ENCODE measurements around the gene GGA2.

GGA2 gene

GRCh38 chr16:23433261-23433920, 76.9 kb downstream of the GGA2 start:
- no peak overlapping the region for H3K4me3 ChIP-seq (ENCODE audit: insufficient read depth, low read length, poor library complexity, severe bottlenecking)
- no peaks in the 10 kb centered on the region for H3K9me2 ChIP-seq (replicated peaks; ENCODE audit: insufficient read depth, low read length)
- TF ChIP-seq EZH2phosphoT487 (conservative IDR thresholded peaks at IDR 0.05; ENCODE audit: low read length) = no peak
- TF ChIP-seq, protein P1, sequence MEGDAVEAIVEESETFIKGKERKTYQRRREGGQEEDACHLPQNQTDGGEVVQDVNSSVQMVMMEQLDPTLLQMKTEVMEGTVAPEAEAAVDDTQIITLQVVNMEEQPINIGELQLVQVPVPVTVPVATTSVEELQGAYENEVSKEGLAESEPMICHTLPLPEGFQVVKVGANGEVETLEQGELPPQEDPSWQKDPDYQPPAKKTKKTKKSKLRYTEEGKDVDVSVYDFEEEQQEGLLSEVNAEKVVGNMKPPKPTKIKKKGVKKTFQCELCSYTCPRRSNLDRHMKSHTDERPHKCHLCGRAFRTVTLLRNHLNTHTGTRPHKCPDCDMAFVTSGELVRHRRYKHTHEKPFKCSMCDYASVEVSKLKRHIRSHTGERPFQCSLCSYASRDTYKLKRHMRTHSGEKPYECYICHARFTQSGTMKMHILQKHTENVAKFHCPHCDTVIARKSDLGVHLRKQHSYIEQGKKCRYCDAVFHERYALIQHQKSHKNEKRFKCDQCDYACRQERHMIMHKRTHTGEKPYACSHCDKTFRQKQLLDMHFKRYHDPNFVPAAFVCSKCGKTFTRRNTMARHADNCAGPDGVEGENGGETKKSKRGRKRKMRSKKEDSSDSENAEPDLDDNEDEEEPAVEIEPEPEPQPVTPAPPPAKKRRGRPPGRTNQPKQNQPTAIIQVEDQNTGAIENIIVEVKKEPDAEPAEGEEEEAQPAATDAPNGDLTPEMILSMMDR (IDR thresholded peaks at IDR 0.05; ENCODE audit: insufficient read depth, low read length, poor library complexity, severe bottlenecking) = no peak
- no peak overlapping the region for H3K27ac ChIP-seq (ENCODE audit: low read depth, low read length)
- H3K4me2 ChIP-seq (ENCODE audit: low read depth, low read length, poor library complexity, severe bottlenecking) = no peak overlapping the region
- H3K79me2 ChIP-seq (ENCODE audit: insufficient read depth, low read length) = no peaks in the 10 kb centered on the region
- H3F3A ChIP-seq (ENCODE audit: insufficient read depth) = no peaks in the 10 kb centered on the region
- no peak overlapping the region for H3K9ac ChIP-seq (ENCODE audit: low read length)
- H3K36me3 ChIP-seq (ENCODE audit: low read length) = no peaks in the 10 kb centered on the region
- no peak overlapping the region for H2AFZ ChIP-seq (ENCODE audit: low read depth, low read length, severe bottlenecking)
- no peaks in the 10 kb centered on the region for H4K20me1 ChIP-seq (ENCODE audit: low read depth, low read length)
- no peaks in the 10 kb centered on the region for H3K9me3 ChIP-seq (ENCODE audit: insufficient read depth, low read length)
- H3K27me3 ChIP-seq (ENCODE audit: low read length) = no peaks in the 10 kb centered on the region

DNA sequence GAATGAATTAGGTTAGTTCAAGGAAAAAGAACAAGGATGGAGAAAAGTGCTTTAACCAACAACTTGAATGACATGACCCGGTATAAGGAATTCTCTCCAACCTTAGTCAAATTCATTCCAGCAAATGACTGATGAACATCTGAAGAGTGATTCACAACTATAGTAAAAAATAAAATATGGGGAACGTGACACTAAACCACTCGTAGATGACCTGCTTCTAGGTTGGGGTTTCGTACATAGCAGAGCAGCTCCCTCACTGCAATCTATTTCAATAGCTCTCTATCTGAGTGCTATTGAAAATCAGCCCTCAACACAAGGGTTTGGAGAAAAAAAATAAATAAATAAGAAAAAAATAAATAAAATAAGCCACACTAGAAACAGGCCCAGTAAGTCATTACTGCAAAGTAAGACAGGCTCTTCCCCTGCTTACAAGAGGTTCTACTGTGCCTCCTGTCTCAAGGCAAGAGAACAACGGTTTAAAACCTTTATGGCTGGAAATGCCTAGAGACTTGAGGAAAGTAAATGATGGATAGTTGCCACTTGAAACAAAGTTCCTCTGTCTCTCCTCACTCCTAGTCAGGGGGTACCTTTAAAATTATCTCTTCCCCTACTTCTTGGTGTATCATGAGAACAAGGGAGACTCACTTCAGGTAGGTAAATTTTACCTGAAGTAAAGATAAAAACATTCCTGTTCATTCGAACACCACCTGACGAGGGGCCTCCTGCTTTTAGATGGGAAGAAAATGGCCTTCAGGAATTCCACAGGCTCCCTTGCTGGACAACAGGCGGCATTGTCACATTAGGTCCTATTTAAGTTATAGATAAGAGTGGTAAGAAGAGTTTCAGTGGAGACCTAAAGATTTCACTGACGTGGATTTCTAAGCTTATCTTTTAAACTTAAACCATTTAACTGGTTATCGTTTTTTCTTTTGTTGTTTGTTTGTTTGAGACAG, 77.8 kb downstream of the GGA2 start:
- TF ChIP-seq, protein P1 (IDR thresholded peaks at IDR 0.05; ENCODE audit: insufficient read depth, low read length, poor library complexity, severe bottlenecking) = no peak
- TF ChIP-seq EZH2phosphoT487 (conservative IDR thresholded peaks at IDR 0.05; ENCODE audit: low read length) = no peak
- no peaks in the 10 kb centered on the region for H3K27me3 ChIP-seq (ENCODE audit: low read length)
- no peaks in the 10 kb centered on the region for H4K20me1 ChIP-seq (ENCODE audit: low read depth, low read length)
- no peak overlapping the region for H2AFZ ChIP-seq (ENCODE audit: low read depth, low read length, severe bottlenecking)
- no peaks in the 10 kb centered on the region for H3K36me3 ChIP-seq (ENCODE audit: low read length)
- H3K4me2 ChIP-seq (ENCODE audit: low read depth, low read length, poor library complexity, severe bottlenecking) = no peak overlapping the region
- no peaks in the 10 kb centered on the region for H3K79me2 ChIP-seq (ENCODE audit: insufficient read depth, low read length)
- no peaks in the 10 kb centered on the region for H3F3A ChIP-seq (ENCODE audit: insufficient read depth)
- no peaks in the 10 kb centered on the region for H3K9me2 ChIP-seq (replicated peaks; ENCODE audit: insufficient read depth, low read length)
- H3K4me3 ChIP-seq (ENCODE audit: insufficient read depth, low read length, poor library complexity, severe bottlenecking) = no peak overlapping the region
- no peaks in the 10 kb centered on the region for H3K9me3 ChIP-seq (ENCODE audit: insufficient read depth, low read length)
- H3K9ac ChIP-seq (ENCODE audit: low read length) = no peak overlapping the region
- H3K27ac ChIP-seq (ENCODE audit: low read depth, low read length) = peak overlapping the region; percentile 9; the same call in 1 of the 2 replicates

GRCh38 chr16:23428351-23428750, 81.9 kb downstream of the GGA2 start:
- Histone ChIP-seq H3K4me2 (ENCODE audit: low read depth, low read length, poor library complexity, severe bottlenecking) (no peak overlapping the region), H3K9me2 (replicated peaks; ENCODE audit: insufficient read depth, low read length) (no peaks in the 10 kb centered on the region), H3K27me3 (ENCODE audit: low read length) (no peaks in the 10 kb centered on the region), H3K9me3 (ENCODE audit: insufficient read depth, low read length) (no peaks in the 10 kb centered on the region), H3F3A (ENCODE audit: insufficient read depth) (no peaks in the 10 kb centered on the region), H3K4me3 (ENCODE audit: insufficient read depth, low read length, poor library complexity, severe bottlenecking) (no peak overlapping the region), H3K79me2 (ENCODE audit: insufficient read depth, low read length) (no peaks in the 10 kb centered on the region), H2AFZ (ENCODE audit: low read depth, low read length, severe bottlenecking) (no peak overlapping the region), H3K9ac (ENCODE audit: low read length) (no peak overlapping the region), H4K20me1 (ENCODE audit: low read depth, low read length) (no peaks in the 10 kb centered on the region), H3K27ac (ENCODE audit: low read depth, low read length) (no peak overlapping the region), H3K36me3 (ENCODE audit: low read length) (no peaks in the 10 kb centered on the region)
- no peak for TF ChIP-seq EZH2phosphoT487 (conservative IDR thresholded peaks at IDR 0.05; ENCODE audit: low read length)
- TF ChIP-seq, protein P1 (IDR thresholded peaks at IDR 0.05; ENCODE audit: insufficient read depth, low read length, poor library complexity, severe bottlenecking) = no peak

All from SU-DHL-6 (cell line).